GM10266 (cell line): ENCODE measurements around the gene CORT.

Source experiments
- DNase-seq: peaks from one replicate; pipeline ENCODE4 v3.0.0; 2012; ENCODE audit errors: extremely low spot score
- TF ChIP-seq, protein P1 (sequence below): IDR thresholded peaks from 2 replicates; pipeline ENCODE4 v1.5.1; 2012; ENCODE audit warnings: mild to moderate bottlenecking, low read depth; ENCODE audit not compliant: control insufficient read depth, insufficient read depth; ENCODE audit errors: missing control alignments

CORT gene

DNA sequence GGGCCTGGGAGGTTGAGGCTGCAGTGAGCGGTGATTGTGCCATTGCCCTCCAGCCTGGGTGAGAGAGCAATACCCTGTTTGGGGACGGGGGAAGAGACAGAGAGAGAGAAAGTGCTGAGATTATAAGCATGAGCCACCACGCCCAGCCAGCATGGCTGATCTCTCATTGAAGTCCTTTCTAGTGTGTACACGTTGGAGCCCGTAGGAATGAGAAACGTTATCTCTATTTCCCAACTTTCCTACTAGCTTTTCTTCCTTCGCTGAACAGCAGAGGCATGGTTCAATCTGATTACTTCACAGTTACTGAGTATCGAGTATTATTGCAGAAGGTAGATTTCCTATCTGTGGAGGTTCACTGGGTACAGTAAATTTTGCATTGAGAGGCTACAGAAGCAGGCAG lies 29.5 kb downstream of the CORT start:
- TF ChIP-seq, protein P1, sequence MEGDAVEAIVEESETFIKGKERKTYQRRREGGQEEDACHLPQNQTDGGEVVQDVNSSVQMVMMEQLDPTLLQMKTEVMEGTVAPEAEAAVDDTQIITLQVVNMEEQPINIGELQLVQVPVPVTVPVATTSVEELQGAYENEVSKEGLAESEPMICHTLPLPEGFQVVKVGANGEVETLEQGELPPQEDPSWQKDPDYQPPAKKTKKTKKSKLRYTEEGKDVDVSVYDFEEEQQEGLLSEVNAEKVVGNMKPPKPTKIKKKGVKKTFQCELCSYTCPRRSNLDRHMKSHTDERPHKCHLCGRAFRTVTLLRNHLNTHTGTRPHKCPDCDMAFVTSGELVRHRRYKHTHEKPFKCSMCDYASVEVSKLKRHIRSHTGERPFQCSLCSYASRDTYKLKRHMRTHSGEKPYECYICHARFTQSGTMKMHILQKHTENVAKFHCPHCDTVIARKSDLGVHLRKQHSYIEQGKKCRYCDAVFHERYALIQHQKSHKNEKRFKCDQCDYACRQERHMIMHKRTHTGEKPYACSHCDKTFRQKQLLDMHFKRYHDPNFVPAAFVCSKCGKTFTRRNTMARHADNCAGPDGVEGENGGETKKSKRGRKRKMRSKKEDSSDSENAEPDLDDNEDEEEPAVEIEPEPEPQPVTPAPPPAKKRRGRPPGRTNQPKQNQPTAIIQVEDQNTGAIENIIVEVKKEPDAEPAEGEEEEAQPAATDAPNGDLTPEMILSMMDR = no peak
- DNase-seq = no peak

DNA sequence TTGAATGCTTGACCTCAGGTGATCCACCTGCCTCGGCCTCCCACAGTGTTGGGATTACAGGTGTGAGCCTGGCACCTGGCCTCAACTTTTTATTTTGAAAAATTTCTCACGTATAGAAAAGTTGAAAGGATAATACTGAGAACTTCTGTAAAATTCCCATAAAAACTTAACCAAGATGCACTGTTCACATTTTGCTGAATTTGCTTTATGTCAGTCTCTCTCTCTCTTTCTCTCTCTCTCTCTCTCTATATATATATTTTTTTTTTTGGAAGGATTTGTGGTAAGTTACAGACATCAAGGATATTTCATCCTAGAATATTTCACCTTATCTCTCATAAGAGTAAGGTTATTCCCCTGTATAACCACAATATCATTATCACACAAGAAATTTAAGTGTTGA lies 30.8 kb downstream of the CORT start:
- TF ChIP-seq, protein P1 = no peak
- no peak for DNase-seq

DNA sequence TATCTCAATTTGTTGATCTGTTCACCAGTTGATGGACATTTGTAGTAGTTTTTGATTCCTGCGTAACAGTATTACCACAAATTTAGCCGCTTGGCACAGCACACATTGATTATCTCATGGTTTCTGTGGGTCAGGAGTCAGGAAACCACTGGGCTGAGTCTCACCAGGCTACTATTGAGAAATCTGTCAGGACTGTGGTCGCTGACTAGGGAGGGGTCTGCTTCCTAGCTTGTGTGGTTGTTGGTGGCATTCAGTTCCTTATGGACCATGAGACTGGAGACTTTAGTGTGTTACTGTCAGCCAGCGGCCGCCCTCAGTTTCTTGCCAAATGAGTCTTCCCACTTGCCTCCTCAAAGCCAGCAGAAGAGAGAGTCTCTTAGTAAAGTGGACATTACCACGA lies 34.7 kb downstream of the CORT start:
- no peak for DNase-seq
- TF ChIP-seq, protein P1 = no peak

DNA sequence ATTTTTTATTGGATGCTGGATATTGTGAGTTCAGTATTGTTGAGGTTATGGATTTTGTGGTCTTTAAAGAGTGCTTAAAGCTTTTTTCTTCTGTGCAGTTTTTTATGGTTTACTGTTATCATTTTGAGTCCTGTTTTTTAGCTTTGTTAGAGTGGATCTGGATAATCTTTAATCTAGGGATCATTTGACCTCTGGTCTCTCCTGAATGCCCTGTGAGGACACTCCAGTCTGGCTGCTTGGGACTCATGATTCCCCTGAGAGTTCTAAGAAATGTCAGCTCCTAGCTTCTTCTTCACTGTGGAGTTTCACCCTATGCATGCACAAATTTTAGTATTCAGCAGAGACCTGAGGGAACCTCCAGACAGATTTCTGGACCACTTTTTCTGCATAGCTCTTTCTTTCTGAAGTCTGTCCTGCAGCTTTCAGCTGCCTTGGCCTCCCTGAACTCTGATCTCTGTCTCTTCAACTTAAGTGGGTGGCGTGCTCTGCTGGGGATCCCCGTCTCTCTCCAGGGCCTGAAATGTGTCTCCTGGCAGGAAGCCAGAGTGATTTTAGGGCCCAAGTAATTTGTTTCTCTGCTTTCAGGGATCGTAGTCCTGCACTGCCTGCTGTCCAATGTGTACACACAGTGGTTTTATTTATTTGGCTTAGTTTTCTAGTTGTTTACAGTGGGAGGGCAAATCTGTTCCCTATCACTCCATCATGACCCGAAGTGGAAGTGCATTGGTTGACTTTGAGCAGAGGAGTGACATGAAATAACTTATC lies 39.6 kb downstream of the CORT start:
- TF ChIP-seq, protein P1 = no peak
- no peak for DNase-seq

DNA sequence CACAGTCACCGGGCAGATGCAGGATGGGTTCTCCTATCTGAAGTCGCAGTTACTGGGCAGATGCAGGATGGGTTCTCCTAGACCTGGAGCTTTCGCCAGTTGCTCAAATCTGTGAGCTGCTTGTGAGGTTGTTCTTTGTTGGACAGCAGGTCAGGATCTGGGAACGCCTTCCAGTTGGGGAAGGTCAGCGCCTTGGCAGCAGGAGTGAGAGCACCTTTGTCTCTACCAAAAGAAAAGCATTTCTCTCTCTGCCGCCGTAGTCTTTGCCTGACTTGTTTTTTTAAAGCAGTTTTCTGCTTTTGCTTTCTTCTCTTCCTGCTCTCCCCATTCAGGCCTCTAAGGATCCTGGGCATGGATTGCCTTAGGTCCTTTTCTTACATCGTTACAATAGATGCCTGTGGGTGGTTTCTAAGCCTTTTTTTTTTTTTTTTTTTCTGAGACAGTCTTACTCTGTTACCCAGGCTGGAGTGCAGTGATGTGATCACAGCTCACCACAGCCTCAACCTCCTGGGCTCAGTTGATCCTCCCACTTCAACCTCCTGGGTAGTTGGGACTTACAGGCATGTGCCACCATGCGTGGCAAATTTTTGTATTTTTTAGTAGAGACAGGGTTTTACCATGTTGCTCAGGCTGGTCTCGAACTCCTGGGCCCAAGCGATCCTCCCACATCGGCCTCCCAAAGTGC lies 40.6 kb downstream of the CORT start:
- TF ChIP-seq, protein P1 = no peak
- no peak for DNase-seq

DNA sequence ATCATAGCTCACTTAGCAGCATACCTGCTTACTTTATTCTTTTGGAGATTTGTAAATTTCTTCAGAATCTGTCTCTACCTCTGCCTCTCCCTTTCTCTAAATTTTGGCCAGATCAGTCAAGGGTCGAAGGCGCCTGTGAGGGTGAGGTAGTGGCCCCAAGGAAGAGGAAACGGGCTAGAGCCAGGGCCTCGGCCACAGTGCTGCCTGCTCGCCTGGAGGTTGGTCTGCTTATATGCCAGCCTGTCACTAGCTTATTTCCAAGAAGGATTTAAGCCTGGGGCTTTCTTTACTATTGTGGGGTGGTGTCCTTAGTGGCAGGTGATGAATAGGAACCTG lies 44.6 kb downstream of the CORT start:
- TF ChIP-seq, protein P1 = no peak
- no peak for DNase-seq
